Activated CD8-positive, alpha-beta memory T cell treated with anti-CD3 and anti-CD28 coated beads, Interleukin-2, amount 10 ng/mL, durations not matched to agents 7 days and 5 days (primary cell): Measurements from ENCODE around the gene FPR1. TPM values are rescaled to one million over a fixed set of nuclear protein-coding genes. Genes with fewer than 3 reads are reported as not detected.
"Not testable (repeated sequence)": the region's sequence is repeated elsewhere in the genome, so short reads cannot be mapped to it uniquely, and the experiment has no call there.

Source experiments
- ATAC-seq: fragments of 150-1000 bp; cut with Tn5 transposase; one replicate; pipeline ENCODE4 v1.10.0; 2021; ENCODE audit warnings: moderate library complexity
- CTCF ChIA-PET: fragments of 350-600 bp; sonication (Branson Sonifier 250); formaldehyde crosslinking; loops from one replicate; lab custom pipeline; 2021; ENCODE audit warnings: antibody characterized with exemption; lab: Charles Lee
- DNase-seq: peaks from one replicate; pipeline ENCODE4 v3.0.0-alpha.2; 2020
- H3K27ac Mint-ChIP-seq: one replicate; pipeline ENCODE4 v1.8.0; 2021; ENCODE audit warnings: mild to moderate bottlenecking, mixed read lengths
- H3K27me3 Mint-ChIP-seq: one replicate; pipeline ENCODE4 v1.8.0; 2021; ENCODE audit warnings: mixed read lengths
- H3K36me3 Mint-ChIP-seq: one replicate; pipeline ENCODE4 v1.8.0; 2021; ENCODE audit warnings: mild to moderate bottlenecking, mixed read lengths
- H3K4me1 Mint-ChIP-seq: one replicate; pipeline ENCODE4 v1.8.0; 2021; ENCODE audit warnings: mixed read lengths
- H3K4me3 Mint-ChIP-seq: one replicate; pipeline ENCODE4 v1.8.0; 2021; ENCODE audit warnings: mild to moderate bottlenecking, moderate library complexity, mixed read lengths
- H3K9me3 Mint-ChIP-seq: one replicate; pipeline ENCODE4 v1.8.0; 2022; ENCODE audit warnings: low read depth, mixed read lengths
- total RNA-seq, 2 experiments: library from RNA; stranded (reverse); gene quantifications; one replicate each; pipeline ENCODE4 v1.2.3, GENCODE V29; 2021

FPR1 gene
- total RNA-seq, 2 experiments from 2014 or later: not detected

DNA sequence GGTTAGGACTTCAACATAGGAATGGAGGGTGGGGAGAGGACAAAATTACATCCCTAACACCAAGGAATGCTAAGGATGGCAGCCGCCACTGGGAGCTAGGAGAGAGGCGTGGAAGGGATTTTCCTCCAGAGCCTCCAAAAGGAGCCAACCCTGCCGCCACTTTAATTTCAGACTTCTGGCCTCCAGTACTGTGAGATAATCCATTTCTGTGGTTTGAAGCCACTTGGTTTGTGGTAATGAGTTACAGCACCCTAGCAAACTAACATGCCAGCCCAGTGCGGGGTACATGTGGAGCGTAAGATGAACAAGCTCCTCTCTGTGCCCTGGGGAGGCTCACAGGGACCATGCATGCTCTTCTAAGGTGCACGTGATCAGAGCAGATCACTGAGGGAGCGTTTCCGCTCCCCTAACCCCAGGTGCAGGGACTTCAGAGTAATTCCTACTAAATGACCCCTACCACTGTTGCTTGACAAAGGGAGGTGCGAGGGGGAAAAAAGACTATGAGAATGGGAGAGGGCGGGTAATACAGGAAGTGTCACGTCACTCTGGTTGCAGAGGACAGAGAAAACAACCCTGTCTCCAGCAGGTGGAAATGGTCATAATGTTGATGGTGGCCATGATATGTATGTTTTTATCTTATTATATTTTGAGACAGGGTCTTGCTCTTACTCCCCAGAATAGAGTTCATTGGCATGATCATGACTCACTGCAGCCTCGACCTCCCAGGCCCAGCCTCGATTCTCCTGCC lies 12.0 kb downstream of the FPR1 start:
- H3K9me3 Mint-ChIP-seq: no peaks in the 10 kb centered on the region
- no peaks in the 10 kb centered on the region for H3K27me3 Mint-ChIP-seq
- H3K4me1 Mint-ChIP-seq: no peaks in the 10 kb centered on the region
- no peak overlapping the region for H3K27ac Mint-ChIP-seq
- CTCF ChIA-PET: no interaction called here
- no peak overlapping the region for H3K4me3 Mint-ChIP-seq
- no peaks in the 10 kb centered on the region for H3K36me3 Mint-ChIP-seq
- DNase-seq: no peak
- ATAC-seq: no peak

DNA sequence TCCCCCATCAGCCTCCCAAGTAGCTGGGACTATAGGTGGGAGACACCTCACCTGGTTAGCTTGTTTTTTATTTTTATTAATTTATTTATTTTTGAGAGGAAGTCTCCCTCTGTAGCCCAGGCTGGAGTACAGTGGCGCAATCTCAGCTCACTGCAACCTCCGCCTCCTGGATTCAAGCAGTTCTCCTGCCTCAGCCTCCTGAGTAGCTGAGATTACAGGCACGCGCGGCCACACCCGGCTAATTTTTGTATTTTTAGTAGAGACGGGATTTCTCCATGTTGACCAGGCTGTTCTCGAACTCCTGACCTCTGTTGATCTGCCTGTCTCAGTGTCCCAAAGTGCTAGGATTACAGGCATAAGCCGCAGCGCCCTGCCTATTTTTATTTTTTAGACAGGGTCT lies 13.2 kb downstream of the FPR1 start:
- DNase-seq, CTCF ChIA-PET, H3K9me3 Mint-ChIP-seq, H3K27ac Mint-ChIP-seq, H3K36me3 Mint-ChIP-seq, H3K4me3 Mint-ChIP-seq, H3K27me3 Mint-ChIP-seq, ATAC-seq, H3K4me1 Mint-ChIP-seq: not testable (repeated sequence)

DNA sequence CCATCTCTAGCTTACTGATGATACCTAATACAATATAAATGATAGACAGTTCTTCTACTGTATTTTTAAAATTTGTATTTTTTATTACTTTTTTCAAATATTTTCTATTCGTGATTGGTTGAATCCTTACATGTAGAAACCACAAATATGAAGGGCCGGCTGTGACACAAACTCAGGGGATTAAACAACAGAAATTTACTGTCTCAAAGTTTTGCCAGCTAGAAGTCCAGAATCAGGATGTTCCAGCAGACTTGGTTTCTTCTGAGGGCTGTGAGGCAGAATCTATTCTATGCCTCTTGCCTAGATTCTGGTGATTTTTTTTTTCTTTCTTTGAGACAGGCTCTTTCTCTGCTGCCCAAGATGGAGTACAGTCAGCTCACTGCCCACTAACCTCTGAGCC lies 13.8 kb downstream of the FPR1 start:
- Mint-ChIP-seq H3K9me3 (no peaks in the 10 kb centered on the region), H3K4me1 (no peaks in the 10 kb centered on the region), H3K27ac (no peak overlapping the region), H3K36me3 (no peaks in the 10 kb centered on the region), H3K4me3 (no peak overlapping the region), H3K27me3 (no peaks in the 10 kb centered on the region)
- DNase-seq (no peak), ATAC-seq (no peak)
- CTCF ChIA-PET: no interaction called here

DNA sequence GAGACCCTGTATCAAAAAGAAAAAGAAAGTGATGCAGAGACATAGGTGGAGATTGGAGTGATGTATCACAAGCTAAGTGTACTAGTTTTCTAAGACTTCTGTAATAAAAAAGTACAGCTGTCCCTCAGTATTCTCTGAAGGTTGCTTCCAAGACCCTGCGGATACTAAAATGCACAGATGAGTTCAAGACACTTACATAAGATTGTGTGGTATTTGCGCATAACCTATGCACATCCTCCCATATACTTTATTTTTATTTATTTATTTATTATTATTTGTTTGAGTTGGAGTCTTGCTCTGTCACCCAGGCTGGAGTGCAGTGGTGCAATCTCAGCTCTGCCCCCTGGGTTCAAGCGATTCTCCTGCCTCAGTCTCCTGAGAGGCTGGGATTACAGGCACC lies 14.3 kb downstream of the FPR1 start:
- no peaks in the 10 kb centered on the region for H3K9me3 Mint-ChIP-seq
- no peaks in the 10 kb centered on the region for H3K27me3 Mint-ChIP-seq
- no peak for ATAC-seq
- H3K27ac Mint-ChIP-seq: no peak overlapping the region
- no peaks in the 10 kb centered on the region for H3K4me1 Mint-ChIP-seq
- CTCF ChIA-PET: no interaction called here
- no peak overlapping the region for H3K4me3 Mint-ChIP-seq
- H3K36me3 Mint-ChIP-seq: no peaks in the 10 kb centered on the region
- DNase-seq: no peak

DNA sequence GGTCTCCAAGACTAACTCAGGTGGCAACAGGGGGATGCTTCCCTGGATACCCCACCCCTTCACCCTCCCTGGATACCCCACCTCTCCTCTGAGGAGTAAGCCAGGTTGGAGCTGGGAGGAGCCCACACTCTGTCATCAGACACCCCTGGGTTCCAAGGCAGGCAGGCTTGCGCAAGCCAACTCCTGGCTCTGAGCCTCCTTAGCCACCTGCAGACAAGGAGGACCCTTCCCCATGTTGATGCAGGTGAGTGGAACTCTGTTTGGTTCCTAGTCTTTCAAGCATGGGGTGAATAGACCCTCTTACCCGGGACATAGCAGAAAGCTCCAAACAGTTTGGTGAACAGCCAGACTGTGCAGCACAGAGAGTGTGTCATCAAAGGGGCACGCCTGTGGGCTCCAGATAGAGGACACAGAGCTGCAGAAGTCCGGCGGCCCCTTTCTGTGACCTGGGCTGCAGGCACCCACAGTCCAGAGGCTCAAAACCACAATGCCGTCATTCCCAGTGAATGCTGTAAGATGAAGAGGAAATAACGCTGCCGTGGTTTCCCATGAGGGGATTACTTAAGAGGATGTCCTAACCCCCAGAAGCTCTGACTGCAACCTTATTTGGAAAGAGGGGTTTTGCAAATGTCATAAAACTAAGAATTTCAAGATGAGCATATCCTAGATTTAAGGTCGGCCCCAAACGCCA lies 15.8 kb downstream of the FPR1 start:
- CTCF ChIA-PET: no interaction called here
- H3K4me1 Mint-ChIP-seq: no peaks in the 10 kb centered on the region
- H3K9me3 Mint-ChIP-seq: no peaks in the 10 kb centered on the region
- no peak overlapping the region for H3K27ac Mint-ChIP-seq
- H3K27me3 Mint-ChIP-seq: no peaks in the 10 kb centered on the region
- DNase-seq (no peak), ATAC-seq (no peak)
- no peak overlapping the region for H3K4me3 Mint-ChIP-seq
- H3K36me3 Mint-ChIP-seq: no peaks in the 10 kb centered on the region

DNA sequence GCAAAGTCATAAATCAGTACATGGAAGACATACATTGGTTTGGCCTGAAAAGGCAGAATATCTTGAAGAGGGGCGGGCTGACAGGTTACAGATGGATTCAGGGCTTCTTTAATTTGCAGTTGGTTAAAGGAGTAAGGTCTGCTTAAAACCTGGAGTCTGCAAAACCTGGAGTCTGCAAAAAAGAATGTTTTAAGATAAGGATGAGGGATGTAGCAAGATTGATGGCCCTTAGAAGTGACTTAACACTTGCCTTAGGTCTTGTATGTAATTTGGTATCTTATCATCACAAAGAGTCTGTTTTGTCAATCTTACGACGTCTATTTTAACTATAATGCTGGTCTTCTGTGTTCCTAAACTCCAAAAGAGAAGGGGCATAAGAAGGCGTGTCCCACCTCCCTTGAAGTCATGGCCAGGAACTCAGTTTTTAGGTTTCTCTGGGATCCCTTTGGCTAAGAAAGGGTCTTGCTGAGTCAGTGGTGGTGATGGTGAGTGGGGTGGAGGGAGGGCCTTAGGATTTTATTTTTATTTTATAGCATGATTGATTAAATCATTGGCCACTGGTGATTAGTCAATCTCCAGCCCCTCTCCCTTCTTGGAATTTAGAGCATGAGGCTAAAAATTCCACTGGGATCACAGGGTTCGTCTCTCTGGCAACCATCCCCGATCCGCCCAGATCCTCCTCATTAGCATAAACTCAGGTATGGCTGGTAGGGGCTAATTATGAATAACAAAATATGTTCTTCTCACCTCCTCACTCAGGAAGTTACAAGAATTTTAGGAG lies 17.7 kb downstream of the FPR1 start:
- no peaks in the 10 kb centered on the region for H3K4me1 Mint-ChIP-seq
- H3K27ac Mint-ChIP-seq: no peak overlapping the region
- ATAC-seq (no peak), DNase-seq (no peak)
- CTCF ChIA-PET: no interaction called here
- no peak overlapping the region for H3K4me3 Mint-ChIP-seq
- H3K36me3 Mint-ChIP-seq: peaks cover 2% of the 10 kb centered on the region
- peaks cover under 1% of the 10 kb centered on the region for H3K9me3 Mint-ChIP-seq
- no peaks in the 10 kb centered on the region for H3K27me3 Mint-ChIP-seq

DNA sequence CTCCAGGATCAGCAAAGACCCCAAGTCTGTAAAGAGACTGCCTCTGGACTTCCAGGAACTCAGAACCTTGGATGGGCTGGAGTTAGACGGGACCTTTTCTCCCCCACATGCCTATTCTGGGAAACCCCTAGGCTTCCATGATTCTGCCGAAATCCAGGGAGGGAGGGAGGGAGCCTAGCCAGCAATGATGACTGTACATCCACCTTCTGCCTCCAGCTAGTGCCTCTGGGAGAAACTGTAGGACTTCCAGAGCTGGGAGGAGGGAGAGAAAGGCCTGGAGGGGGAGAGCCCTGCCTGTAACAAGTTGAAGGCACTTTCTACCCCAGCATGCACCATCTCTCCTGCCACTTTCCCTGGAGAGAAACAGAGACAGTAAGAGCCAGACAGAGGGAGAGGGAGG lies 21.9 kb downstream of the FPR1 start:
- Mint-ChIP-seq H3K27ac (no peak overlapping the region), H3K4me1 (no peaks in the 10 kb centered on the region), H3K9me3 (peaks cover 2% of the 10 kb centered on the region), H3K36me3 (peaks cover 2% of the 10 kb centered on the region), H3K27me3 (peaks cover 2% of the 10 kb centered on the region), H3K4me3 (no peak overlapping the region)
- ATAC-seq (no peak), DNase-seq (no peak)
- CTCF ChIA-PET: no interaction called here

DNA sequence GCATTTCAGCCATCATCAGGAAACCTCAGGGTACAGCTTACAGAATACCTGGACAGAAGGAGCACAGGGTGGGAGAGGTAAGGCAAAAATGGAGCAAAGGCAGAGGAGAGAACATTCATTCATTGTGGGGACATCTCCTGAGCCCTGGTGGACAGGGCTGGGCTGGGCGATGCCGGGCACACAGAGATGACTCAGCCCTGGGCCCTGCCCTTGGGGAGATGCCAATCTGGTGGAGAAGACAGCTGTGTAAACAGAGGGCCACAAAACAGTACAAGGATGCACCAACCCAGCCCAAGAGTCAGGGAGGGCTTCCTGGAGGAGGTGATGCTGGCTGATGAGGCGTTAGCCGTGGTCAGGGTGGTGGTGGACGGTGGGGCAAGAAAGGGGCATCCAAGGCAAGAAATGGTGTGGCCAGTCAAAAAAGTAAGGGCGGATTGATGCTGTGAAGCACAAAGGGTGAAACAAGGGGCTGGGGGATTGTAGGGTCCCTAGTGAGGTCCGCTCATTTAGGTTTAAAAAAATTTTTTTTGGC lies 24.3 kb downstream of the FPR1 start:
- Mint-ChIP-seq H3K36me3 (peaks cover 2% of the 10 kb centered on the region), H3K9me3 (peaks cover 2% of the 10 kb centered on the region), H3K4me3 (no peak overlapping the region), H3K4me1 (no peaks in the 10 kb centered on the region), H3K27me3 (peaks cover 2% of the 10 kb centered on the region), H3K27ac (no peak overlapping the region)
- ATAC-seq: no peak
- DNase-seq: no peak
- CTCF ChIA-PET: no interaction called here

DNA sequence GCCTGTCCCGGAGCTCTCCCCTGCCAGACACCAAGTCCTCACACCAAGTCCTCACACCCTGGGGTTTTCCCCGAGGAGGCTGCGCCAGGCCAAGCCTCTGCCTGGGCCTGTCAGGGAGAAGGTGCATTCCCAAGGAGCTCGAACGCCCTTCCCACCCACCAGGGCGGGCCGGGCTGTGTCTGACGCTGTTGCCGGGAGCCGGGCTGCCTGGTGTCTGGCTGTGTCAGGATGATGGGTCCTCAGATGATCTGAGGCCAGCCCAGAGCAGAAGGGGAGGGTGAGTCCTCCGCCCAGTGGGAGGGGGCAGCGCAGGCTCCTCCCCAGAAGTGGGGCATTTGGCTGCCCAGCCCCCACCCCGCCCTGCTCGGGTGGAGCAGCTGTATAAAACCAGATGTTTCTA lies 25.6 kb downstream of the FPR1 start:
- H3K36me3 Mint-ChIP-seq: peaks cover 2% of the 10 kb centered on the region
- no peak overlapping the region for H3K4me3 Mint-ChIP-seq
- peaks cover 2% of the 10 kb centered on the region for H3K9me3 Mint-ChIP-seq
- DNase-seq: no peak
- peaks cover 3% of the 10 kb centered on the region for H3K27me3 Mint-ChIP-seq
- CTCF ChIA-PET: no interaction called here
- no peaks in the 10 kb centered on the region for H3K4me1 Mint-ChIP-seq
- H3K27ac Mint-ChIP-seq: no peak overlapping the region
- ATAC-seq: no peak

DNA sequence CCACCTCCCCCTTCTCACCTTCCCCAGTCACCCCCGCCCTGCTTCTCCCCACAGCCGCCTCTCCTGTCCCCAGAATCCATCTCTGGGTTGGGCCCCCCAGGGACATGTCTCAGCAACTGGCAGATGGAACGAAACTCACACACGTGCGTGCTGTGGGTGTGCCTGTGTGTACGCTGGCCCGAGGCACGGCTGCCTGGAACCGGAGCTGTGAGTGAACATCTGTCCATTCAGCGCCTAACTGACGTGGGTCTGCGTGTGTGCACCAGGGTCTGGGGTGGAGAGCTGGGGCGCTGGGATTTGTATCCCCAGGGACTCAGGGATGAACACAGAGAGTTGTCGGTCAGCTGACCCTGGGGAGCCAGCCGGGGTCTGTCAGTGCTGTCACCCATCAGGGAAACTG lies 27.1 kb downstream of the FPR1 start:
- no peak overlapping the region for H3K27ac Mint-ChIP-seq
- peaks cover 2% of the 10 kb centered on the region for H3K9me3 Mint-ChIP-seq
- no peaks in the 10 kb centered on the region for H3K4me1 Mint-ChIP-seq
- DNase-seq: no peak
- no peak for ATAC-seq
- peaks cover 12% of the 10 kb centered on the region for H3K27me3 Mint-ChIP-seq
- CTCF ChIA-PET: no interaction called here
- no peak overlapping the region for H3K4me3 Mint-ChIP-seq
- H3K36me3 Mint-ChIP-seq: peaks cover 2% of the 10 kb centered on the region

DNA sequence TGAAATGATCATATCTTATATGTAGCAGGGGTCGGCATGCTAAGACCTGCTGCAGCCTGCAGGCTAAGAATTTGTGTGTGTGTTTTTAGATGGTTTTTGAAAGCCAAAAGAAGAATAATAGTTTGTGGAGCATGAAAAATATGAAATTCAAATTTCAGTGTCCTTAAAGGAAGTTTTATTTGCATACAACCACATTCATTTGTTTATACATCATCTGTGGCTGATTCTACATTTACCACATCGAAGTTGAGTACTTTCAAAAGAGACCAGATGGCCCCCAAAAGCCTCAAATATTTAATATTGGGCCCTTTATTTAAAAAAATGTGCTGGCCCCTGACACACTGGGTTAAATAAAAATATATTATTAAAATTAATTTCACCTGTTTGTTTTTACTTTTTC lies 29.2 kb downstream of the FPR1 start:
- Mint-ChIP-seq H3K36me3 (peaks cover 5% of the 10 kb centered on the region), H3K4me3 (no peak overlapping the region), H3K27ac (no peak overlapping the region), H3K9me3 (peaks cover 3% of the 10 kb centered on the region), H3K4me1 (no peaks in the 10 kb centered on the region), H3K27me3 (peaks cover 26% of the 10 kb centered on the region)
- ATAC-seq (no peak), DNase-seq (no peak)
- CTCF ChIA-PET: no interaction called here

DNA sequence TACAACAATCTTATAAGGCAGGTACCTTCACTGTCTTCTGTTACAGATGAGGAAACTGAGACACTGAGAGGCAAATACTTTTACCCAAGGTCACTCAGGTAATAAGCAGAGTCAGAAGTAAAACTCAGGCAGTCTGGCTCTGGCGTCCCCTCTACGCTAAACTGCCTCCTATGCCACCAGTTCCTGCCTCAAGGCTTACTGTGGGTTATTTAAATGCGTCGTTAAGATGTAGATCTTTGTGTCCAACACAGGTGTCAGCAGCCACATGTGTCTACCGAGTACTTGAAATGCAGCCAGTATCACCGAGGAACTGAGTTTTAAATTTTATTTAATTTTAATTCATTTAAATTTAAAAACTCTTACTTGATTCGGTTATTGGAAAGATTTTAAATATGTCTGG lies 29.8 kb downstream of the FPR1 start:
- ATAC-seq (no peak), DNase-seq (no peak)
- Mint-ChIP-seq H3K27ac (no peak overlapping the region), H3K9me3 (peaks cover 3% of the 10 kb centered on the region), H3K27me3 (peaks cover 28% of the 10 kb centered on the region), H3K4me1 (no peaks in the 10 kb centered on the region), H3K4me3 (no peak overlapping the region), H3K36me3 (peaks cover 5% of the 10 kb centered on the region)
- CTCF ChIA-PET: no interaction called here

DNA sequence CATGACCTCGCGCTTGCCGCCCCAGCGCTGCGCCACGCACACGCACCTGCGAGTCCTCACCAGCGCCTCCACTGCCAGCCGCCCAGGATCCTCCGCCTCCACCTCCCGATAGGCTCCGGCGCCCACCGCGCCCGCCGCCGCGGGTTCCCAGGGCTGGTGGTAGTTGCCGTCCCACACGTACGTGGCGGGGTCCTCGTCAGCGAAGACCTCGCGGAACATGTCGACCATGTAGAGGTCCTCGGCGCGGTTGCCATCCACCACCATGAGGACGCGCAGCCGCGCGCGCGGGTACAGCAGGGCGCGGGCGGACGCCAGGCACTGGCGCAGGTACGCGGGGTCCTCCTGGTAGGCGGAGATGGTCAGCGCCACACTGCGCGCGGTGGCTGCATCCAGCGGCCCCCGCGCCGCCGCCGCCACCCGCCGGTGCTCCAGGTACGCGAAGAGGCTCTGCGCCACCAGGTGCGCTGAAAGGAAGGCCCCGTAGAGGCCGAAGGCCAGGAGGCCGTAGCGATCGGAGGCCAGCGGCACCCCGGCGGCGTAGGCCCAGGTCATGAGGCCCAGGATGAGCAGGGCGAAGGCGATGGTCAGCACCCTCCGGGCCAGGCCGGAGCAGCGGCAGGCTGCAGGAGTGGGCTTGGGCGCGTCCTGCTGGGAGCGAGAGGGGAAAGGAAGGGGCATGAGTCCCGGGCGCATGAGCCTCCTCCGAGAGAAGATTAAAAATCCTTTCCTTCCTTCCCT lies 32.3 kb downstream of the FPR1 start:
- no peak for ATAC-seq
- H3K9me3 Mint-ChIP-seq: peaks cover 3% of the 10 kb centered on the region
- no peak for DNase-seq
- H3K27me3 Mint-ChIP-seq: peaks cover 26% of the 10 kb centered on the region
- H3K4me1 Mint-ChIP-seq: no peaks in the 10 kb centered on the region
- no peak overlapping the region for H3K4me3 Mint-ChIP-seq
- CTCF ChIA-PET: no interaction called here
- H3K36me3 Mint-ChIP-seq: peaks cover 5% of the 10 kb centered on the region
- H3K27ac Mint-ChIP-seq: no peak overlapping the region
